ENCODE data around the gene ERCC6L. TPM values are rescaled to one million over a fixed set of nuclear protein-coding genes. Genes with fewer than 3 reads are reported as not detected.

ERCC6L gene
- total and polyA plus RNA-seq, 2 donors (not counting 1 experiment from before 2014, with no cell fraction given): 0.34 to 0.61 TPM

DNA sequence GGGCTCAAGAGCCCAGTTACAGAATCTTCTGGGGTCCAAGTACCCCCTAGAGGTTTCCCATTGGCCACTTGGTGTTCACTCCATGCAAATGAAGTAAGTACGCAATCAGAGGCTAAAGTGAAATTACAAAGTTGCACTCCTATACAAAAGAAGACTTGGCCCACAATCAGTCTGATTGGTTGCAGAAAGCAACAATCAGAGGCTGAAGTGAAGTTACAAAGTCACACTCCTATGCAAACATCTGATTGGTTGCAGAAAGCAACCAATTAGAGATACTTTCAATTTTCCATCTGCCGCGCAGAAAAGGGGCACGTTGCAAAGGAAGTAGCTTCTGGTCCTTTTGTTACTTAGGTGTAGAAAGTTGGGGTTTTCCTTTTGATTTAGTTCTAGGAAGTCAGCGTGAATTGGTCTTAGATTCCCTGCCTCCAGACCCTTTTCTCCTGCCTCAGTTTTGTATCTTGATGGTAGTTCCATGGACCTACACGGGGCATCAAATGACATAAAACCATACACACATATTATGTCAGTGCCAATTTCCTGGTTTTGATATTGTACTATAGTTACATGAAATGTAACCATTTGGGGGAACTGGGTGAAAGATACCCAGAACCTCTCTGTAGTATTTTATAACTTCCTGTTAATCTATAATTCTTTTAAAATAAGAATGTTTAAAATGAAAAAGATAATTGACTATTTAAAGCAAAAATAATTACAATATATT, 69.7 kb downstream of the ERCC6L start:
- H3K27ac Mint-ChIP-seq: peak overlapping the region; percentile 81
- H3K27ac ChIP-seq (ENCODE audit: low read length in 2 of 2): peak overlapping the region; percentile 18 to 51
- peak overlapping the region; percentile 40 for H3K4me2 ChIP-seq (replicated peaks; ENCODE audit: low read depth, low read length, poor library complexity, severe bottlenecking)
- no peaks in the 10 kb centered on the region for H3K9me3 Mint-ChIP-seq (ENCODE audit: insufficient read depth)
- DNase-seq: peak; percentile 39
- H3K4me3 ChIP-seq (ENCODE audit: control extremely low read depth in 1 of 5, extremely low read depth in 1 of 5, insufficient read depth in 1 of 5, low read depth in 2 of 5, low read length in 4 of 5): peak overlapping the region in 4 of 5 experiments; percentile 14 to 41 (median 21)
- POLR2A ChIA-PET: no interaction called here
- no peaks in the 10 kb centered on the region for H3K4me1 ChIP-seq (ENCODE audit: control insufficient read depth in 2 of 2, insufficient read depth in 2 of 2, low read length in 2 of 2)
- WGBS (ENCODE audit: insufficient coverage): no CpG with 5 or more reads among the region's 6 CpGs
- H3K27me3 ChIP-seq (replicated peaks in 1 of 4; ENCODE audit: control extremely low read depth in 1 of 4, control insufficient read depth in 3 of 4, insufficient read depth in 4 of 4, low read length in 3 of 4): no peaks in the 10 kb centered on the region
- H2AFZ ChIP-seq (ENCODE audit: insufficient read depth, low read depth, low read length, poor library complexity, severe bottlenecking): peak overlapping the region; percentile 51
- peak; percentile 60 for ATAC-seq (ENCODE audit: low read depth)
- no peaks in the 10 kb centered on the region for H3K36me3 ChIP-seq (replicated peaks in 1 of 2; ENCODE audit: control extremely low read depth in 1 of 2, control insufficient read depth in 1 of 2, extremely low read depth in 1 of 2, insufficient read depth in 2 of 2, low read length in 1 of 2)
- intact Hi-C loops (cut with micrococcal nuclease): no loop called here
- CTCF ChIA-PET: no interaction called here
- H3K79me2 ChIP-seq (ENCODE audit: control insufficient read depth, insufficient read depth, low read length): no peaks in the 10 kb centered on the region
- peak overlapping the region; percentile 78 for H3K4me3 Mint-ChIP-seq
- no peaks in the 10 kb centered on the region for H4K20me1 ChIP-seq (ENCODE audit: control insufficient read depth, insufficient read depth, low read length, poor library complexity, severe bottlenecking)
- TF ChIP-seq CTCF (IDR thresholded peaks at IDR 0.05): no peak
- TF ChIP-seq EZH2 (IDR thresholded peaks at IDR 0.05; ENCODE audit: borderline replicate concordance, insufficient read depth, low read depth, low read length, poor library complexity, severe bottlenecking): no peak
- H3K27me3 Mint-ChIP-seq: no peaks in the 10 kb centered on the region
- peaks cover 4% of the 10 kb centered on the region for H3K4me1 Mint-ChIP-seq
- H3K9ac ChIP-seq (ENCODE audit: low read length): peak overlapping the region; percentile 32
- H3K9me3 ChIP-seq (ENCODE audit: control extremely low read depth in 1 of 3, control insufficient read depth in 2 of 3, insufficient read depth in 1 of 3, low read length in 2 of 3): no peaks in the 10 kb centered on the region

- WGBS (ENCODE audit: insufficient coverage): no CpG with 5 or more reads among the region's 4 CpGs
- H3K4me1 Mint-ChIP-seq: peaks cover 4% of the 10 kb centered on the region
- no peaks in the 10 kb centered on the region for H3K9me3 ChIP-seq (ENCODE audit: control extremely low read depth in 1 of 3, control insufficient read depth in 2 of 3, insufficient read depth in 1 of 3, low read length in 2 of 3)
- intact Hi-C loops (cut with micrococcal nuclease): no loop called here
- H3K9ac ChIP-seq (ENCODE audit: low read length): no peak overlapping the region
- H3K27ac ChIP-seq (ENCODE audit: low read length in 2 of 2): no peak overlapping the region
- H4K20me1 ChIP-seq (ENCODE audit: control insufficient read depth, insufficient read depth, low read length, poor library complexity, severe bottlenecking): no peaks in the 10 kb centered on the region
- POLR2A ChIA-PET: no interaction called here
- no peak overlapping the region for H3K4me3 ChIP-seq (ENCODE audit: control extremely low read depth in 1 of 5, extremely low read depth in 1 of 5, insufficient read depth in 1 of 5, low read depth in 2 of 5, low read length in 4 of 5)
- H3K79me2 ChIP-seq (ENCODE audit: control insufficient read depth, insufficient read depth, low read length): no peaks in the 10 kb centered on the region
- H2AFZ ChIP-seq (ENCODE audit: insufficient read depth, low read depth, low read length, poor library complexity, severe bottlenecking): no peak overlapping the region
- no peak for DNase-seq
- ATAC-seq (ENCODE audit: low read depth): no peak
- peaks cover 5% of the 10 kb centered on the region for H3K27me3 Mint-ChIP-seq
- no peak overlapping the region for H3K4me2 ChIP-seq (replicated peaks; ENCODE audit: low read depth, low read length, poor library complexity, severe bottlenecking)
- no peak overlapping the region for H3K4me3 Mint-ChIP-seq
- no peak overlapping the region for H3K27ac Mint-ChIP-seq
- no peaks in the 10 kb centered on the region for H3K36me3 ChIP-seq (replicated peaks in 1 of 2; ENCODE audit: control extremely low read depth in 1 of 2, control insufficient read depth in 1 of 2, extremely low read depth in 1 of 2, insufficient read depth in 2 of 2, low read length in 1 of 2)
- CTCF ChIA-PET: no interaction called here
- H3K27me3 ChIP-seq (replicated peaks in 1 of 4; ENCODE audit: control extremely low read depth in 1 of 4, control insufficient read depth in 3 of 4, insufficient read depth in 4 of 4, low read length in 3 of 4): no peaks in the 10 kb centered on the region
- no peaks in the 10 kb centered on the region for H3K9me3 Mint-ChIP-seq (ENCODE audit: insufficient read depth)
- no peak for TF ChIP-seq CTCF (IDR thresholded peaks at IDR 0.05)
- no peak for TF ChIP-seq EZH2 (IDR thresholded peaks at IDR 0.05; ENCODE audit: borderline replicate concordance, insufficient read depth, low read depth, low read length, poor library complexity, severe bottlenecking)
- no peaks in the 10 kb centered on the region for H3K4me1 ChIP-seq (ENCODE audit: control insufficient read depth in 2 of 2, insufficient read depth in 2 of 2, low read length in 2 of 2)
Measured at GRCh38 chrX:72165551-72165950, 73.3 kb downstream of the ERCC6L start.
